ENCODE results near the gene CHRNA5. TPM values are rescaled to one million over a fixed set of nuclear protein-coding genes. Genes with fewer than 3 reads are reported as not detected.
"Not testable (repeated sequence)": the region's sequence is repeated elsewhere in the genome, so short reads cannot be mapped to it uniquely, and the experiment has no call there.

The CHRNA5 gene
- total RNA-seq, 1 donor from 2014 or later: 2.2 TPM

DNA sequence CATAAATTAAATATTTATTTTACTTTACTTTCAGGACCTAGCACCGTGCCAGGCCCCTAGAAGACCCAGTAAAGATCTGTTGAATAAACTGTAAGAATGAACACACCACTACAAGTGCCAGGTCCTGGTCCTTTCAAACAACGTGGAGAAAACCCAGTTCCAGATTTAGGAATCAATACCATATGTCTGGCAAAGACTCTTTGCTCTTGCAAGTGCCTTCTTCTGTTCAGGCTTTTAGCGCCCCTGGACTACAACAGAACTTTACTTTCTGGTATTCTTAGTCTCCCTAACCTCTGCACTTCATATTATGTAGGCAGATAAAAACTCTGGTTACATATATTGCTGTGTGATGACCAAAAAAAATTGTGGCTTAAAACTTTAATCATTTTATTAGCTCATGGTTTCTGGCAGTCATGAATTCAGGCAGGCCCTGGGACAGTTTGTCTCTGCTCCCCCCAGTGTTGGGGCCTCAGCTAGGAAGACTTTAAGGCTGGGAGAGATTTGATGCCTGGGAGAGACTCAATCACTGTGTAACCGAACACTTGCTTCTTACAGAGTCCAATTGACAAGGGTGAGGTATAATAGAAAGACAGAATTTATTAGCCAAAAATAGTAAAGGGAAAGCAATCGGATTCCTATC, 27.9 kb upstream of the CHRNA5 start:
- Histone ChIP-seq H3K4me1 (peaks cover 36% of the 10 kb centered on the region), H3K36me3 (peaks cover 3% of the 10 kb centered on the region), H3K4me3 (peak overlapping the region; percentile 8), H3K27ac (replicated peaks) (peak overlapping the region; percentile 71), H3K9me3 (replicated peaks) (no peaks in the 10 kb centered on the region), H3K27me3 (ENCODE audit: low read depth) (no peaks in the 10 kb centered on the region)
- intact Hi-C loops (cut with micrococcal nuclease): no loop called here
- TF ChIP-seq CTCF (IDR thresholded peaks at IDR 0.05; ENCODE audit: borderline replicate concordance): no peak
- no peak for DNase-seq

- peaks cover 45% of the 10 kb centered on the region for H3K4me1 ChIP-seq
- no peaks in the 10 kb centered on the region for H3K9me3 ChIP-seq (replicated peaks)
- intact Hi-C loops (cut with micrococcal nuclease): no loop called here
- no peaks in the 10 kb centered on the region for H3K27me3 ChIP-seq (ENCODE audit: low read depth)
- DNase-seq: no peak
- H3K4me3 ChIP-seq: no peak overlapping the region
- peaks cover 13% of the 10 kb centered on the region for H3K36me3 ChIP-seq
- peak overlapping the region; percentile 71 for H3K27ac ChIP-seq (replicated peaks)
- TF ChIP-seq CTCF (IDR thresholded peaks at IDR 0.05; ENCODE audit: borderline replicate concordance): no peak
Measured at GRCh38 chr15:78538358-78538757, 27.0 kb upstream of the CHRNA5 start.

- H3K9me3 ChIP-seq (replicated peaks); DNase-seq; intact Hi-C loops (cut with micrococcal nuclease); H3K27me3 ChIP-seq (ENCODE audit: low read depth): not testable (repeated sequence)
- Histone ChIP-seq H3K4me1 (peaks cover 45% of the 10 kb centered on the region), H3K4me3 (peak overlapping the region; percentile 80), H3K36me3 (peaks cover 23% of the 10 kb centered on the region), H3K27ac (replicated peaks) (peak overlapping the region; percentile 95)
Measured at GRCh38 chr15:78539464-78540140, 25.7 kb upstream of the CHRNA5 start.

DNA sequence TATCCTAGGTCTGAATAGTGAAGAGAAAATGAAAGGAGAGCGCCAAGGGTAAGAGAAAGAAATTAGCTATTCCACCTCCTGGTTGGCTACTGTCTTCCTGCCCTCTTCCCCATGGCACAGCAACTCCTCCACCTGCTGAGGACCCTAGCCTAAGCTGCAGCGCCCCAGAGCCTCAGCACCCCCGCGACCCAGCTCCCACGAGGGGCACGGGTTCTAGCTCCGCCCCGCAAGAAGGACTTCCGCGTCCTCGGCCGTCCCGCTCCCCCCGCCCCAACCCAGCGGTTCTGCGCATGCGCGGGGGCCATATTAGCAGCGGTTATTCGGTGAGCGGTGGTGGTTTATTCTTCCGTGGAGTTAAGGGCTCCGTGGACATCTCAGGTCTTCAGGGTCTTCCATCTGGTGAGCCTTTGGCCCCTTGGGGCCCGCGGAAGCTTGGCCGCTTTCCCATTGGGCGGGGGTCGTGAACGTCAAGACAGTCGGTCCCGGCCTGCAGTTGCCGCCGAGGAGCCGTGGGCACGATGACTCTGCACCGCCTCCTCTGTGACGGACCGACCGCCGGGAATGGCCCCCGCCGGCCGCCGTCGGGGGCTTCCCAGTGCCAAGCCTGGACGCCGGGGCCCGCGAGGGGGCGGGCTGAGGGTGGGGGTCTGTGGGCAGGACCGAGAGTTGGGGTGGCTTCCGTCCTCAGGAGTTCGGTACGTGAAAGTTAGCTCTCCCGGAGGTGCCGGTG, 25.0 kb upstream of the CHRNA5 start, which contains the start of gene PSMA4:
Gene PSMA4, plus strand, starts transcription at position 304 of the 730 bp plus-strand sequence. CDS start 1,484 bp downstream, outside the sequence.
- peak; percentile 59 for TF ChIP-seq CTCF (IDR thresholded peaks at IDR 0.05; ENCODE audit: borderline replicate concordance)
- H3K36me3 ChIP-seq: peaks cover 30% of the 10 kb centered on the region
- DNase-seq: peak; percentile 92
- intact Hi-C loops (cut with micrococcal nuclease): no loop called here
- H3K9me3 ChIP-seq (replicated peaks): no peaks in the 10 kb centered on the region
- peak within 1 kb of the TSS; percentile 95 for H3K27ac ChIP-seq (replicated peaks)
- H3K4me3 ChIP-seq: peak within 1 kb of the TSS; percentile 80
- H3K4me1 ChIP-seq: peaks cover 45% of the 10 kb centered on the region
- no peaks in the 10 kb centered on the region for H3K27me3 ChIP-seq (ENCODE audit: low read depth)

- no peak for TF ChIP-seq CTCF (IDR thresholded peaks at IDR 0.05; ENCODE audit: borderline replicate concordance)
- Histone ChIP-seq H3K27me3 (ENCODE audit: low read depth) (no peaks in the 10 kb centered on the region), H3K9me3 (replicated peaks) (no peaks in the 10 kb centered on the region), H3K4me3 (peak overlapping the region; percentile 80), H3K27ac (replicated peaks) (peak overlapping the region; percentile 95), H3K36me3 (peaks cover 38% of the 10 kb centered on the region), H3K4me1 (peaks cover 45% of the 10 kb centered on the region)
- intact Hi-C loops (cut with micrococcal nuclease): no loop called here
- no peak for DNase-seq
Measured at GRCh38 chr15:78540871-78541743, 24.2 kb upstream of the CHRNA5 start.
